GM18868 (cell line): Measurements from ENCODE around the gene CTNND2.
A peak's percentile ranks its signal among the peaks of the same experiment; 100 is the strongest.

Source experiments
- ATAC-seq: cut with Tn5 transposase; IDR thresholded peaks from one replicate; pipeline ENCODE4 v1.9.1; 2021; ENCODE audit warnings: mild to moderate bottlenecking, moderate library complexity; ENCODE audit not compliant: unreplicated experiment

Gene CTNND2

DNA sequence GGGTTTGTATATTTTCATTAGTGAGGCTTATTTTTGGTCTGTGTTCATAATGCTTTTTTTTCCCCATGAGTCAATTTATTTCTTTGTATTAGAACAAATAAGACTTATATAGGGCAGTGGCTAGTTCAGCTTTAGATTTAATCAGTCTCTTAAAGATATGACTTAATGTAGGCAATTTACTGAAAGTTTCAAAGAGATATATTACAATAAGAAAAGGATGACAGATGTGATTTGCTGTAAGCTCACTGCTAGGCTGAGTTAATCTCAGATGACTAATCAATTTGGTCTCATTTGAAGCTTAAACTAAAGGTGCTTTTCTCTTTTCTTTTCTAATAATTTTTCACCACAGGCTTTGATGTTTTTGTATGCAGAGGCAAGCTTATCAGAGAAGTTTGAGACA lies 851.4 kb downstream of the CTNND2 start:
- no peak for ATAC-seq

DNA sequence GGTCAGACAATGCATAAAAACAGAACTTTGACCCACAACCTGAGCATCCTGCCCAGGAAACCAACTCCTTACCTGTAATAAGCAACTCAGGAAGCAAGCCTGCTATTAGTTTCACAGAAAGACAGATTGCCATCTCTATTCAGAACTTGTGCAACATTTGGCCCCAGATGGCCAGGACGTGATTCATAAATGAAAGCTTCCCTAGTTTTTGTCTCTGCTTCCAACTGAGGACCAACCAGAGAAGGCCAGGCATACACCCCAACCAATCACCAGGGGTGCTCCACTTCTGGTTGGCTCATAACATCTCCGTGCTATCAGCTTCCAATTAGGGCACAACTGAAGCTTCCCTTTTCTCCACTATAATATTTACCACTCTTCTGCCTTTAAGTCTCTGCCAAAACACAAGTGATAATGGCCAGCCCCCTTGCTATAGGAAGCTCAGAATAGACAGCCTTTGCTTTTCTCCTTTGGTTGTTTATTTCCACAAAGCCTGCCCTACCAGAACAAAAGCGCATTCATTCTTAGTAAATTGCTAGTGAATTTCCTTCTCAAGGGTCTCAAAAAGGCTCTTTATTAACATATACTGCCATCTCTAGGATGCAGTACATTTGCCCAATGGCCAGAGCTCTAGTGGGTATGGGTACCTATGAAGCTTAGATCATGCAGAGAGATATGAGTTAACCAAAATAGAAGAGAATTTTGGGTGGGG lies 853.5 kb downstream of the CTNND2 start:
- no peak for ATAC-seq

GRCh38 chr5:11048760-11049159 lies 855.5 kb downstream of the CTNND2 start:
- ATAC-seq: peak; percentile 50

GRCh38 chr5:11047625-11048024 lies 856.6 kb downstream of the CTNND2 start:
- ATAC-seq: no peak

DNA sequence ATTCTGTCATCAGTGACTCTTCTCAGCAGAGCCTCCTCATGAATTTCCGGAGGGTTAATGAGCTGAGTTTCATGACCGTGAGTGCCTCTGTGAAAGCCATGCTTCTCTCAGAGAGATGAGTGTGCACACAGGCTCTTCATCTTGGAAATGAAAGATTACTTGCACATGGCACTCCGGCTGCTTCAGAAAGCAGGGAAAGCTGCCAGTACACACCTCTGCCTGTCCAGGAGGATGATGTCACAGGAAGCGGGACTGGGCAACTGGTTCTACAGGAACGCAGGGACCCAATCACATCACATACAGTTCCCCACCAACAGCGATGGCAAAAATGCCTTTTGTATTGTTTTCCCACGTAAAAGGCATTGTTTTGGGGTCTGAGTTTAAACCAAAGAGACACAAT lies 857.2 kb downstream of the CTNND2 start:
- no peak for ATAC-seq

- no peak for ATAC-seq
Measured at GRCh38 chr5:11046160-11046559, 858.1 kb downstream of the CTNND2 start.

- no peak for ATAC-seq
Measured at GRCh38 chr5:11045411-11045810, 858.8 kb downstream of the CTNND2 start.

- no peak for ATAC-seq
Measured at GRCh38 chr5:11044581-11044980, 859.7 kb downstream of the CTNND2 start.

DNA sequence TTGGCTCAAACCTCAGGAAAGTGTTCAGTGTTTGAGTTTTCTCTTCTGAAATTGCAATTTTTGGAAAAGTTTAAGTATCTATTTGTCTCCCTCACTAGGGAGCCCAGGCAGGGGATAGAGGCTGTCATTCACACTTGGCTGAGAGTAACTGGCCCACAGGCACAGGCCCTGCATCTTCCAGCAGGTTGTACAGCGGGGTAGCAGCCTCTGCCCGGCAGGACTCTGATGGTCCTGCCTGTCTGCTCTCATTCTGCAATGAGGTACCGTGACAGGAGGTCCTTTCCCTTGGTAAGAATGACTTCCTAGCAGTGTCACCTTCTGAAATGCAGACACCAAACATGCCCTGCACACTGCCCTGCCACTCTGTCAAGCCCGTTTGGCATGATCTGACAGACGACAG lies 860.4 kb downstream of the CTNND2 start:
- ATAC-seq: no peak

GRCh38 chr5:11040345-11040744 lies 863.9 kb downstream of the CTNND2 start:
- ATAC-seq: peak; percentile 53

DNA sequence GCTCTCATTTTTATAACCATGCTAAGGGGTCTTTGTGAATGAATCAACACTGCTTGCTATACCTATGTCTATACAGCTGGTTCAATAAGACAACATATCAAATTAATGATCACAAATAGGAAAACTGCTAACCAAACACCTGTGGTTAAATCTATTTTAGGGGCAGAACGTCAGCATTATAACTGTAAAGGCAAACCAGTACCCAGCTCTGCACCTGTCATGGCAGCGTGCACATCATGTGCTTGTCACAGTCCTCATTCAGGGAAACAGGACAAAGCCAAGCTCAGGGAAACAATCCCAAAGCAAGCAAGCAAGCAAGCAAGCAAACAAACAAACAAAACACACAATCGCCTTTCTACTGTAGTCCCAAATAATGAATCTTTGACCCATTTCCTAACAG lies 865.5 kb downstream of the CTNND2 start:
- ATAC-seq: no peak

DNA sequence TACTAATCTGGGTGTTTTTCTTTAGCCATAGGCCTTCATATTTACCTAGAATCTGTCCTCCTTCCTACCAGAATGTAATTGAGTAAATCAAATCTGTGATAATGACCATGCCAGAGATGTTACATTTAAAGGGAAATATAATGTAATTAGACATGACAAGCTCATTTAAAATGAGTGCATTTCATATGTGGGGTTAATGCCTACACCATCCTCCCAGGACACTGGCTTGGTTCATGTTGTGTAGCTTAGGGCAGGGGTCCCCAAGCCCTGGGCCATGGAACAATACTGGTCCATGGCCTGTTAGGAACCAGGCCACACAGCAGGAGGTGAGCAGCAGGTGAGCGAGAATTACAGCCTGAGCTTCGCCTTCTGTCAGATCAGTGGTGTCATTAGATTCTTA lies 866.3 kb downstream of the CTNND2 start:
- ATAC-seq: no peak

DNA sequence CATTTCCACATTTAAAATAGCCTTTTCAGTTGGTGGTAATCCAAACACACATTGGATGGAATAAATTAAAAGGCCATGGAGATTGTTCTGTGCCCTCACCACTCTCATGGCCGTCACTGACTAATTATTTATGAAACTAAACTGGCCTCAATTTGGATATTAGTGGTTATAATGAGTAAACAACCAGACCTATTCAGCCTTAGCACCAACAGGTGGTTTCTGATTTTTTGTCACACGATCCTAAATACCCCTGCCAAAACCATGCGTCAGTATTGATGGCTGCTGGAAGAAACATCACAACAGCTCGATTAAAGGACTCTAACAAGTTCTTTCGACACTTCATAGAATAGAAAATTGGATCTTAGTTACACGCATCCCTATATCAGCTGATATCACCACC lies 867.2 kb downstream of the CTNND2 start:
- ATAC-seq: peak; percentile 66

DNA sequence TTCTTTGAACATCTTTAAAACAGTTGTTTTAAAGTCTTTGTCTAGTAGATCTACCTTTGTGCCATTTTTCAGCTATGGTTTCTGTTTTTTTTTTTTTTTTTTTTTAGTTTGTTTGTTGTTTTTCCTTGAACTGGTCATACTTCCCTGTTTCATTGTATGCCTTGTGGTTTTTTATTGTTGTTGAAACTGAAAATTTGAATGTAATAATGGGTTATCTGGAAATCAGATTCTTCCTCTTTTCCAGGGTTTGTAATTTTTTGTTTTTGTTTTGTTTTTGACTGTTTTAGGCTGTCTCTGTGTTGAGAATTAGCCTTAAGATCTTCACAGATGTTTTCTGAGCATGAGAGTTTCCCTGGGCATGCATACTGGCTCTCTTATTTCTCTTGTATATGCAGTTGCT lies 873.6 kb downstream of the CTNND2 start:
- no peak for ATAC-seq

DNA sequence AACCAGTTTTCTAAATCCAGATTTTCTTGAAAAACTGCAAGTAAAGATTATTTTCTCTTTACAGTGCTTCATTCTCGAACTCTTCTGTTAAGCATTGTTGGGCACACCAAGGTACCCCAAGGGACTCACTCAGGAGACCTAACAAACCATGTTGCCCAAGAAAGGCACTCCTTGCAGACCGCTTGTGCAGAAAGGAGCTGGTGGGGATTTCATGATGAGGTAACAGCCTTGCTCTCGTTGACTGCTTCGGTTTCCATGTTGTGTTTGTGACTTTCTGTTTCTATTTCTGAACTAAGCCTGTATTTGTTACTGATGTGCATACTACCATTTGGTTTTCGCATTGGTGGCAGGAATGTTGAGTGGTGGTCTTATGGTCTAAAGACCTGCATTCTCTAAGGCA lies 876.6 kb downstream of the CTNND2 start:
- peak; percentile 88 for ATAC-seq

GRCh38 chr5:11026543-11026942 lies 877.7 kb downstream of the CTNND2 start:
- no peak for ATAC-seq

DNA sequence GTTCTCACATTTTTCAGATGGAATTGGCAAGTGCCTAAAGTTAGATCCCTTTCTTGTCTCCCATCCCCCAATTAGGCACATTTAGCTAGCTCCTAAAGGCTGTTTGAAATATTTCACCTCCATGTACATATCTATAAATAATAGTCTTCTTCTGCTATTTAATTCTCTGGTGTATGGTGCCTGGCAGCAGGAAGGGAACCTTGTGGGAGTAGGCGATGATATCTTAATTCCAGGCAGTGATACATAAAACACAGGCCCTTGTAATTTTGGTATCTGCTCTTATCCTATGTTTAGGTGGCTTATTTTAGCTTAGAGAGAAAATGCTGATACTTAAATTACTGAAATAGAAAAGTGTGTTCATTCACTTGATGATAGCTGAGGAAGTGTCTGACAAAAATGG lies 880.3 kb downstream of the CTNND2 start:
- no peak for ATAC-seq

- ATAC-seq: no peak
Measured at GRCh38 chr5:11013793-11014192, 890.5 kb downstream of the CTNND2 start.

DNA sequence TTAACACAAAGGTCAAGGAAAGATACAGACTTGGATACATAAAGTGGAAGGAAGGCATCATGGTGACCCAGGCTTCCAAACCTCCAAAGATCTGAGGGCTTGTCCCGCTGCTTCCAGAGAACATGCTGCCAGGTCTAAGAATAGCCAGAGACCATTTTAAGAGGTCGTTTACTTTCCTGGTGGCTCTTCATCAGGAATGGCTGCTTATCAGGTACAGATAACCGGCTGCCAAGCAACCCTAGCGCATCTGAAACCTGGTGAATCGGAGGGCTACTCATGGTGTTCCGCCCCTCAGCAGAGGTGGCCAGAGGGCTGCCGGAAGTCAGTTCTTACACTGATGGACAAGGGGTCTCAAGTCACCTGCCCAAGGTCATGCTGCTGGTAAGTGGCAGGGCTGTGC lies 892.0 kb downstream of the CTNND2 start:
- ATAC-seq: no peak

DNA sequence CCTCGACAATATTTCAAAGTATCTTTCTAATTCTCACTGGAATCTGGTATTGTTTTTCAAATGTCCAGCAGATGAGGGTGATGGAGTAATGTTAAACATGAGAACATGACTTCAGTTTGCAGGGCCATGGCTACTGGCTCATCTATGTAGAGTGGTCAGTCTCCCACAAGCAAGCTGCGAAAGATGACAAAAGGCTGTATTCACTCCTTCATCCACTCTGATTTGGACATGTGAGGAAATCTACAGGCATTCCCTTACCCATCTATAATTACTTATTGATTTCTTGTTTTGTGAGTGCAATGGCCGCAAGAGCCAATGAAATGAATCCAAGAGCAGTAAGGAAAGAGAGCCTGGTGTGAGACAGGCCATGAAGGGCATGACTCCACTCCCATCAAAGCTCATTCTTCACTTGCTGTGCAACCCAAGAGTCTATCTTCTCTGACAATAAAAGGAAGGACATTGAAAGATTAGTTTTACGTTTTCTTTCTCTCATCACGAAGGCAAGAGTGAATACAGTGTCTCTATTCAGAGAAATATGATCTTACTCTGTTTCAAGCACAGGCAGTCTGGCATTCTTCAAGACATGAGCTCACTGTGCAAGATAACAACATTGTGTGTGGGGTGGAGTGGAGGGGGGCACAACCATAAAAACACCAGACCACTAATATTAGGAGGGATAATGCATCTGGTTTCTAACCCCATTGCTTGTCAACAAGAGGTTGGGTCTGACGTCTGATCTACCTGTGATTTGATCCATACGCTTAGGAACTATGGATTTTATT lies 893.6 kb downstream of the CTNND2 start:
- no peak for ATAC-seq

DNA sequence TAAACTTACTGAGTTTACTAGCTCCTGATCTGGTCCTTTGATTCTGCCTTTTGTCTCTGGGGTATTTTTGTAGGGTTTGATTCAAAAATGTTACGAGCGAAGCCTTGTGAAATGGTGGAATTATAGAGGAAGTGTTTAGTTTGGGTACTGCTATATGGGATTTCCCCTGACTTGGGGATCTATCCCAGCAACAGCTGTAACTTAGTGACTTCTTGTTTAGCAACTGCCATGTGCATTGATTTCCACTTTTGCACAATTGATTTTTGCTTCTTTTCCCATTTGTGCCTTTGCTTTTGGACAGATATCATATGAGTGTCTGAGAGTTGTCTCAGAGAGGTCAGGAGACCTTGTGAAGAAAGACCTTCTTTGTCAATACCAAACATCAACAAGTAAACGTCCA lies 894.7 kb downstream of the CTNND2 start:
- no peak for ATAC-seq

DNA sequence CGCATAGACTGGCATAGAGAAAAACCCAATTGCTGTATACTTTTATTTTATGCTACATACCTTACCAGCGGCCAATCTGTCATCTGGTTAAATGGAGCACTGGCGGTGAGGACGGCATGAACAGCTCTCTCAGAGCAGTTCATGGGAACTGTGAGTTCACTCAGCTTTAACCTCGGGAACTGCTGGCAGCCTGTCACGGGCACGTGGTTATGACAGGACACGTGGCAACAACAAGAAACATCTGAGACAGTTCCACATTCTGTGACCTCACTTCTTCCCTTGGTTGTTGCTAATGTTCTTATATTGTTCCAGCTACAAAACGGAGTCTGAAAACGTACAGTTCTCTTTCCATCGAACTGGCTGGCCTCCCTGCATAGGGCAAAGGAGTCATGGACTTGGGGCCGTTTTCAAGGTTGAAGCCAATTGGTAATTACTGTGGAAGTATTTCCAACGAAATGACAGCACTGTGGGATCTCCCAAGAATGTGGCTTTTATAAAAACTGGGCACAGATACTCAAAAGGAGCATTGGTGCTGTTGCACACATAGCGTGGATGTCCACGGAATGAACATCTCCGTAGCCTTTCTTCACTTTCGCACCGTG lies 896.9 kb downstream of the CTNND2 start:
- no peak for ATAC-seq
